Adrenal gland (tissue), 5 donors: ENCODE measurements around the gene SINHCAF.

Experiments
- CTCF ChIP-seq, 6 experiments: fragments of 450-650 bp in 4 of 6; fragments of 200-600 bp in 2 of 6; sonication (generic) in 1 of 6; IDR thresholded peaks; 1 replicate in 5 of 6; 2 replicates in 1 of 6; pipeline versions ENCODE4 v1.5.1 to v1.8.0; 2016 to 2021; ENCODE audit warnings: antibody characterized with exemption in 6 of 6, mild to moderate bottlenecking in 2 of 6, moderate library complexity in 1 of 6
- POLR2A ChIP-seq, 2 donors: fragments of 450-650 bp; IDR thresholded peaks; one replicate each; pipeline ENCODE4 v1.6.1; 2017; ENCODE audit warnings: antibody characterized with exemption in 2 of 2, mild to moderate bottlenecking in 2 of 2, moderate library complexity in 1 of 2
- donor health status: DM: no; HTN: no; CAD: no.

DNA sequence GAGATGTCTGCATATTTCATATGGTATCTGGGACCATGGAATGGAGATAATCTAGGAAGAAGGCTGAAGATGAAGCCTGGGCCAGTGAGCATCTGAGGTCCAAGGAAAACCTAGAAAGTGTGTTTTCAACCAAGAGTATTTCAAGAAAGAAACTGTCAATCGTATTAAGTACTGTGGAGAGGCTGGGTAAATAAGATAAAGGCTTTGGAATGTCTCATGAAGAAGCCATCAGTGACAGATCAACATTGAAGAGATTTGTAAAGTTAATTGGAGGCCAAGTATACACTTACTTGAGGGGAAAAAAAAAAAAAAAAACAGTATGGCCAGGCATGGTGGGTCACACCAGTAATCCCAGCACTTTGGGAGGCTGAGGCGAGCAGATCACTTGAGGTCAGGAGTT is 48.9 kb downstream of the SINHCAF start:
- no peak for TF ChIP-seq CTCF (IDR thresholded peaks at IDR 0.05)
- no peak for TF ChIP-seq POLR2A (IDR thresholded peaks at IDR 0.05)
